ENCODE results near the gene PHF20.

DNA sequence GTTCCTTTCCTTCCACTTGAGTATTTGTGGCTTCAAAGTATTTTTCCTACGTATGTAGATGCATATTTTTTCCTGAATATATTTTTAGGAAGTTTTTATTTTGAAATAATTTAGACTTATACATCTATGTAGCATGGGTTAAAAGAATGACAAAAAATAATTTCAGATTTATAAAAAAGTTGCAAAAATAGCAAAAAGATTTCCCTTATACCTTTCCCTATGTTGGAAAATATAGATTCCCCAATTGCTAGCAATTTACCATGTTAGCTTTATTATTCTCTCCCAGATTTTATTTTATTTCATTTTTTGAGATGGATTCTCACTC, 112.7 kb downstream of the PHF20 start:
- TF ChIP-seq, protein P1, sequence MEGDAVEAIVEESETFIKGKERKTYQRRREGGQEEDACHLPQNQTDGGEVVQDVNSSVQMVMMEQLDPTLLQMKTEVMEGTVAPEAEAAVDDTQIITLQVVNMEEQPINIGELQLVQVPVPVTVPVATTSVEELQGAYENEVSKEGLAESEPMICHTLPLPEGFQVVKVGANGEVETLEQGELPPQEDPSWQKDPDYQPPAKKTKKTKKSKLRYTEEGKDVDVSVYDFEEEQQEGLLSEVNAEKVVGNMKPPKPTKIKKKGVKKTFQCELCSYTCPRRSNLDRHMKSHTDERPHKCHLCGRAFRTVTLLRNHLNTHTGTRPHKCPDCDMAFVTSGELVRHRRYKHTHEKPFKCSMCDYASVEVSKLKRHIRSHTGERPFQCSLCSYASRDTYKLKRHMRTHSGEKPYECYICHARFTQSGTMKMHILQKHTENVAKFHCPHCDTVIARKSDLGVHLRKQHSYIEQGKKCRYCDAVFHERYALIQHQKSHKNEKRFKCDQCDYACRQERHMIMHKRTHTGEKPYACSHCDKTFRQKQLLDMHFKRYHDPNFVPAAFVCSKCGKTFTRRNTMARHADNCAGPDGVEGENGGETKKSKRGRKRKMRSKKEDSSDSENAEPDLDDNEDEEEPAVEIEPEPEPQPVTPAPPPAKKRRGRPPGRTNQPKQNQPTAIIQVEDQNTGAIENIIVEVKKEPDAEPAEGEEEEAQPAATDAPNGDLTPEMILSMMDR (conservative IDR thresholded peaks at IDR 0.05) = peak; percentile 70
- no peak for TF ChIP-seq ZFX (IDR thresholded peaks at IDR 0.05)

Data from C4-2B (cell line).